HG02678 (cell line): ENCODE data around the gene TCEAL3.
"Not testable (repeated sequence)": the region's sequence is repeated elsewhere in the genome, so short reads cannot be mapped to it uniquely, and the experiment has no call there.

Source experiments
- ATAC-seq: cut with Tn5 transposase; IDR thresholded peaks from one replicate; pipeline ENCODE4 v1.9.1; 2021; ENCODE audit warnings: mild to moderate bottlenecking, moderate library complexity; ENCODE audit not compliant: unreplicated experiment

The TCEAL3 gene

DNA sequence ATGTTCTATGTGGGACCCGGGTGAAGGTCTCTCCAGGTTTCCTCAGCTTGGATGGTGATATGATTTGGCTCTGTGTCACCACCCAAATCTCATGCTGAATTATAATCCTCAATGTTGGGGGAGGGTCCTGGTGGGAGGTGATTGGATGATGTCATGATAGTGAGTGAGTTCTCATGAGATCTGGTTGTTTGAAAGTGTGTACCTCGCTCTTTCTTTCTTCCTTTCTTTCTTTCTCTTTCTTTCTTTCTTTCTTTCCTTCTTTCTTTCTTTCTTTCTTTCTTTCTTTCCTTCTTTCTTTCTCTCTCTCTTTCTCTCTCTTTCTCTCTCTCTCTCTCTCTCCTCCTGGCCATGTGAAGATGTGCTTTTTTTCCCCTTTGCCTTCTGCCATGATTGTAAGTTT lies 51.7 kb downstream of the TCEAL3 start:
- not testable (repeated sequence) for ATAC-seq
